DMS114 treated with DMSO at 0.1 percent for 48 hours (cell line): Measurements from ENCODE around the gene IL36A.

Experiments
- DNase-seq: peaks from one replicate; lab custom pipeline; 2025; ENCODE audit not compliant: unreplicated experiment; lab: John Stamatoyannopoulos, UW

Gene IL36A

GRCh38 chr2:113002677-113003076, 2.6 kb upstream of the IL36A start:
- DNase-seq, result no peak

- DNase-seq, result no peak
These were observed 2.0 kb downstream of the IL36A start for GRCh38 chr2:113007250-113007649.

GRCh38 chr2:113009622-113010021, 4.4 kb downstream of the IL36A start:
- no peak for DNase-seq

GRCh38 chr2:113010088-113010487, 4.8 kb downstream of the IL36A start:
- no peak for DNase-seq

- DNase-seq, result no peak
These were observed 5.8 kb downstream of the IL36A start for GRCh38 chr2:113011108-113011507.

GRCh38 chr2:113012436-113013335, 7.4 kb downstream of the IL36A start:
- no peak for DNase-seq

GRCh38 chr2:113013336-113013661, 8.0 kb downstream of the IL36A start:
- DNase-seq, result no peak

- DNase-seq, result no peak
These were observed 8.8 kb downstream of the IL36A start for GRCh38 chr2:113014067-113014466.

GRCh38 chr2:113015042-113015441, 9.8 kb downstream of the IL36A start:
- DNase-seq, result no peak

GRCh38 chr2:113015655-113016054, 10.4 kb downstream of the IL36A start:
- DNase-seq, result no peak

GRCh38 chr2:113018509-113018908, 13.2 kb downstream of the IL36A start:
- DNase-seq, result no peak

GRCh38 chr2:113021312-113021711, 16.1 kb downstream of the IL36A start:
- no peak for DNase-seq

- DNase-seq, result no peak
These were observed 19.5 kb downstream of the IL36A start for GRCh38 chr2:113024764-113025163.

GRCh38 chr2:113025737-113026136, 20.5 kb downstream of the IL36A start:
- DNase-seq, result no peak

GRCh38 chr2:113027691-113028090, 22.4 kb downstream of the IL36A start:
- DNase-seq, result no peak

- no peak for DNase-seq
These were observed 22.9 kb downstream of the IL36A start for GRCh38 chr2:113028112-113028511.

- DNase-seq, result no peak
These were observed 27.5 kb downstream of the IL36A start for GRCh38 chr2:113032737-113033136.

- DNase-seq, result no peak
These were observed 28.8 kb downstream of the IL36A start for GRCh38 chr2:113034016-113034415.

- no peak for DNase-seq
These were observed 31.5 kb downstream of the IL36A start for GRCh38 chr2:113036763-113037162.

- DNase-seq, result no peak
These were observed 33.0 kb downstream of the IL36A start for GRCh38 chr2:113038291-113038690.

GRCh38 chr2:113039158-113039557, 33.9 kb downstream of the IL36A start:
- no peak for DNase-seq

GRCh38 chr2:113039719-113040118, 34.5 kb downstream of the IL36A start:
- DNase-seq, result no peak

- no peak for DNase-seq
These were observed 36.6 kb downstream of the IL36A start for GRCh38 chr2:113041871-113042270.
